HEK293T (cell line): ENCODE results near the gene TMCO1.
"Not testable (repeated sequence)": the region's sequence is repeated elsewhere in the genome, so short reads cannot be mapped to it uniquely, and the experiment has no call there.

Experiments used
- ARNT ChIP-seq: fragments of 450-650 bp; IDR thresholded peaks from 2 replicates; pipeline ENCODE4 v1.6.1; 2017; ENCODE audit warnings: mild to moderate bottlenecking
- BHLHE40 ChIP-seq: fragments of 450-650 bp; IDR thresholded peaks from 2 replicates; pipeline ENCODE4 v1.6.1; 2016; ENCODE audit warnings: mild to moderate bottlenecking, moderate library complexity, borderline replicate concordance
- ELF4 ChIP-seq: fragments of 450-650 bp; IDR thresholded peaks from 2 replicates; pipeline ENCODE4 v1.6.1; 2017; ENCODE audit warnings: antibody characterized with exemption
- FOXA1 ChIP-seq: fragments of 450-650 bp; IDR thresholded peaks from 2 replicates; pipeline ENCODE4 v1.6.1; 2016; ENCODE audit warnings: mild to moderate bottlenecking
- FOXM1 ChIP-seq: fragments of 450-650 bp; IDR thresholded peaks from 2 replicates; pipeline ENCODE4 v1.6.1; 2017; ENCODE audit warnings: mild to moderate bottlenecking, borderline replicate concordance
- HDGF ChIP-seq: fragments of 450-650 bp; IDR thresholded peaks from 2 replicates; pipeline ENCODE4 v1.6.1; 2017; ENCODE audit warnings: antibody characterized with exemption, borderline replicate concordance
- L3MBTL2 ChIP-seq: fragments of 450-650 bp; conservative IDR thresholded peaks from 2 replicates; pipeline ENCODE4 v1.6.1; 2016; ENCODE audit warnings: mild to moderate bottlenecking
- PKNOX1 ChIP-seq: fragments of 450-650 bp; IDR thresholded peaks from 2 replicates; pipeline ENCODE4 v1.6.1; 2016
- SP1 ChIP-seq: fragments of 450-650 bp; IDR thresholded peaks from 2 replicates; pipeline ENCODE4 v1.6.1; 2017
- SUZ12 ChIP-seq: fragments of 450-650 bp; IDR thresholded peaks from 2 replicates; pipeline ENCODE4 v1.6.1; 2016; ENCODE audit warnings: mild to moderate bottlenecking
- TARDBP ChIP-seq: fragments of 450-650 bp; IDR thresholded peaks from 2 replicates; pipeline ENCODE4 v1.6.1; 2016
- ZNF384 ChIP-seq: fragments of 450-650 bp; IDR thresholded peaks from 2 replicates; pipeline ENCODE4 v1.6.1; 2016

- not testable (repeated sequence) for TF ChIP-seq HDGF, FOXA1, TARDBP, ELF4, PKNOX1, SUZ12, L3MBTL2, ZNF384, BHLHE40, FOXM1, ARNT, SP1
These were observed 35.8 kb upstream of the TMCO1 start for GRCh38 chr1:165804513-165804912.
